ENCODE results near the gene CKAP4.

The CKAP4 gene

DNA sequence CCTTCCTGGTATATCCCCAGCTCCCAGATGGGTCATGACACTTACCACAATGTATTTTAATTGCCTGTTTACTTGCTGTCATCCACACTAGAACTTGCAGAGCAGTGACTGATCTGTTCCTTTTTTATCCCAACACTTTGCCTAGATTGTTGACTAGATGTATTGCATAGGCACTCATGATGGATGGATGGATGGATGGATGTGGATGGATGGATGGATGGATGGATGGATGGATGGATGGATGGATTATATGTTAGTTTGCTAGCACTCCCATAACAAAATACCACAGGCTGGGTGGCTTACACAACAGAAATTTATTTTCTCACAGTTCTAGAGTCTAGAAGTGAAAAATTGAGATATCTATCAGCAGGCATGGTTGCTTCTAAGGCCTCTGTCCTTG, 8.7 kb upstream of the CKAP4 start:
- TF ChIP-seq GATA2 (IDR thresholded peaks at IDR 0.05; ENCODE audit: low read depth, low read length) (no peak), GATA3 (IDR thresholded peaks at IDR 0.05; ENCODE audit: low read depth, low read length) (no peak)

DNA sequence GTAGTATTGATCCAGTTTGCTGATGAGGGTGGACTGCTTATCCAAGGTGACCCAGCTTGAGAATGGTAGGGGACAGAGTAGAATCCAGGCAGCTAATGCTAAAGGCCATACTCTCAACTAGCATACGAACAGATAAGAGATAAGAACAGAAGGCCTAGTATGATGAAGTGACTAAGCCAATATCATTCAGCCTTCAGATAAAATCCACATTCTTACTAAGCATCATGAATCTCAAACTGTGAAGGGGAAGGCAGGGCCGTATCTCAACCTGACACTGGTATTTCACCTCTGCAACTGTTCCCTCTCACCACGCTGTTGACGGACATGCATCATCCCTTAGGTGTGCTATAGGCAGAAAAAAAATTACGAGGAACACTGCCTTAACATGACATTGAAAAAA, 8.1 kb upstream of the CKAP4 start:
- TF ChIP-seq GATA3 (IDR thresholded peaks at IDR 0.05; ENCODE audit: low read depth, low read length), result no peak

DNA sequence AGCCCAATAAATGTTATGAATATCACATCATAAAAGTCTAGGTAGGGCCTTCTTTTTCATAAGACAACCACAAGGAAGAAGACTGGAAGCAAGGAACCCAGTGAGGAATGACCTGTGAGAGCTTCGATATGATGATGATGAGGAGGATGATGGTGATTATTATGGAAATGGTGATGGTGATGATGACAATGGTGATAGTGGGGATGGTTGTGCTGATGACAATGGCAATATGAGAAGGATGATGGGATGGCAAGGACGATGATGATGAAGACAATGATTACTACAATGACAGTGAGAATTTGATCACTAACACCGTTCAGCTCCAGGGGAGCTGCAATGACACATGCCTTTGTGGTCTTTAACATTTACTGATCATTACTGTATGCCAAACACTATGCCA, 7.7 kb upstream of the CKAP4 start:
- TF ChIP-seq GATA3 (IDR thresholded peaks at IDR 0.05; ENCODE audit: low read depth, low read length) (no peak), GATA2 (IDR thresholded peaks at IDR 0.05; ENCODE audit: low read depth, low read length) (no peak)

DNA sequence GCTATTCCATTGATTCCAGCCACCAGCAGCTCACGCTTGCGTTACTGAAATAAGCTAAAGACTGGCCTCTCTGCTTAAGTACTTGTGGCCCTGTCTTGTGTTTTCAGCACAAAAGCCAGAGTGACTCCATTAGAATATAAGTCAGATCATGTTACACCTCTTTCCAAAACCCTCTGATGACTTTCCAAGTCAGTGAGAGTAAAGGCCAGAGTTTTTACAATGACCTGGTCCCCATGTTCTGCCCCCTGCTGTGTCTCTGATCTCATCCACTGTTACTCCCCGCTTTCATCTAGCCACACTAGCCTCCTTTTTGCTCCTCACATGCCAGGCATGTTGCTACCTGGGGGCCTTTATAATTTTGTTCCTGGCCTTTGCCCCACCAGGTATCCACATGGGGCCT, 6.9 kb upstream of the CKAP4 start:
- no peak for TF ChIP-seq GATA2 (IDR thresholded peaks at IDR 0.05; ENCODE audit: low read depth, low read length)
- TF ChIP-seq GATA3 (IDR thresholded peaks at IDR 0.05; ENCODE audit: low read depth, low read length), result no peak

DNA sequence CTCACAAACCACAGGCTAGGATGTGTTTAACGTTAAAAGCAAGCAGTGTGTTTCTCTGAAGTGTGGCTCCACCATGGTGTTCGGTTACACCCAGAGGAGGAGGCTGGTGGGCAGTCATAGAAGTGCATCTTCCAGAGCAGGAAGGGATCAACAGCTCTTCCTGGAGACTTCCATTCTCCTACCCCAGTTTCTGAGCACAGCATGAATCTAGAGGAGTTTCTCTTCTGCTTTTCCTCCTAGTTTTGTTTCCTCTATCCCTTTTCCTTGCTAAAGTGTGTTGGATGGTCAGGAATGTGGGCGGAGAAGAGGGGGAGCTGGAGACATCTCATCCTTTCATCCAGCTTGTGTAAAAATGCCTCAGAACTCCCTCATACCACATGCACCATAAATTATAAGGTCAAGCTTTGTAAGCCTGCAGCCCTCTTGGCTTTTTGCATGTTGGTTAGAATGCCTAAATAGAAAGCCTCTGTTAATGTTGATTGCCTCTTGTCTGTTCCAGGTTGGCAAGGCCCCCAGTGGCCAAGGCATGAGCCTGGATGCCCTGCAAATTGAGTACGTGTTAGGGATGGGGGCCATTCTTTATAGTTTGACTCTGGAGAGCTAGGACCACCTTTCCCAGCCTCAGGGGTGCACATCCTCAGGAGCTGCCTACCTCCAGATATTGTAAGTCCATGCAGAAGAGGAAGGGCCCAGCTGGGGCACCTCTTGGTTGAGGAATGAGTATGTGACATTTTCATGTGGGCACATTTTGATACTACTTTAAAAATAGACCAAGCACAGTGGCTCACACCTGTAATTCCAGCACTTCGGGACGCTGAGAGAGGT, 4.0 kb upstream of the CKAP4 start:
- no peak for TF ChIP-seq GATA2 (IDR thresholded peaks at IDR 0.05; ENCODE audit: low read depth, low read length)
- TF ChIP-seq GATA3 (IDR thresholded peaks at IDR 0.05; ENCODE audit: low read depth, low read length), result no peak

DNA sequence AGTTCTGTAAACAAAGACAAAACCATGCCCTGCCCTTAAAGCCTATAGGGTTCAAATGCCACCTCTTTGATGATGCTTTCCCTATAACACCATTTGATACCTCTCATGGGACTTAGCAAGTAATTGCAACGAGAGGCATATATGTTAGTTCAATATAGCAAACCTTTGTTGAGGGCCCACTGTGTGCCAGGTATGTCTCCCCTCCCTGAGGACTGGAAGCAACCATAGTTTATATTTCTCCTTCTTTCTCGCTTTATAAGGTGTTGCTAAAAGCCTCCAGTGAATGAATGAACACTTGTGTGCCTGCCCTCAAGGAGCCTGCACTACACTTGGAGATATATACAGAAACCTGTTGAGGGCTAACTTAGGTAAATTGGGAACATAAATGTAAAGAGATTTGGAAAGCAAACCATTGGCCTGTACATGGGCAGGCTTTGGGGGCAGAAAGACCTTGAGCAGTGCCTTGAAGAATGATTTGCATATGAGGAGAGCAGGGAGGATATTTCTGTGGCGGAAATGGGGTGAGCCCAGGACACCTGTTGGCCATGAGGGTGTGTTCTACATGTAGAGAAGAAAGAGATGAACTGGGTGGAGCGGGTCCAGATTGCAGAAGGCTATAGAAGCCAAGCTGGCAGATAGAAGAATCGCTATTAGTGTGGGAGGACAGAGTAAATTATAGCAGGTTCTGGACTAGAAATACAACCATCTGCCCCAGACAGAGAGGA, 1.8 kb upstream of the CKAP4 start:
- TF ChIP-seq GATA2 (IDR thresholded peaks at IDR 0.05; ENCODE audit: low read depth, low read length), result no peak

DNA sequence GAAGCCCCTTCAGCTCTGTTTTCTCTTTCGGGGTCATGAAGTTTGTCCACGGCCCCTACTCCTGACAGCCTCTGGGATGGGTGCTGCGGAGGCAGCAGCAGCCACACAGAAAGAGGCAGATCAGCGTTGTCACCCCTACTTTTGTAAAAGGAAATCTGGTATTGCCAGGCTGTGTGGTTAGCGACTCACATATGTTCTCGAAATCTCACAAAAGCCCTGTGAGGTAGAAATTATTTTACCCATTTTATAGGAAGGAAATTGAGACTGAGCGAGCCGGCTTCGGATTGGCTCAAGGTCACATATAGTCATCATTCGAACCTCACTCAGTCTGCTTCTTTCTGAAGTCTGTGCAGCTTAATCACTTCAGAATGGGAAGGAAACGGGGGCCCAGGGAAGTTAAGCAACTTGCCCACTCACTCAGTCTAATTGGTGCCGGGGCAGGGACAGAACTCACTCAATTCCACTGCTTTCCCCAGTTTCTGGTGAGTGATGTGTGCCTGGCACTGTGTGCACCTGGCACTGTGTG, 1.1 kb upstream of the CKAP4 start:
- TF ChIP-seq GATA2 (IDR thresholded peaks at IDR 0.05; ENCODE audit: low read depth, low read length) (no peak), GATA3 (IDR thresholded peaks at IDR 0.05; ENCODE audit: low read depth, low read length) (no peak)

DNA sequence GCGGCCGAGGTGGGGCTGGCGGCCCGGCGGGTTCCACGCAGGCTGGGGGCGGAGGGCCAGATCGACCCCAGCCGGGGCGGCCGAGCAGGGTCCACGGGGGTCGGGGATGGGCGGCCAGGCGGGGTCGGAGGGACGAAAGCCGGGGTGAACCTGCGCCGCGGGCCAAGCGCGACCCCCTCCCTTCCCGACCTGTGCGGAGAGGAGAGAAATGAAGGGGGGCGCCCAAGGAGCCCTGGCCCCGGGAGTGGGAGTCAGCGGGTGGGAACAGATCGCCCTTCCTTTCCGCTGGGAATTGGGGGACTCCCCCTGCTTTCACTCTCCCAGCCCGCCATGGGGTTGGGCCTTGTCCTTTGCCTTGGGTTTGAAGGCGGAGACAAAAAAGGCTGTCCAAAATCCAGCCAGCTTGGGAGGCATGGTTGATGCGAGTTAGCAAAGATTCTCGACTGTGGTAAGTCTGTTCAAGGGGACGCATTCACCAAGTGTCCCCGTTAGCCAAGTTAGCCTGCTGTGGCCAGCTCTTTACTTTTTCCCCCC, 559 bp upstream of the CKAP4 start:
- no peak for TF ChIP-seq GATA3 (IDR thresholded peaks at IDR 0.05; ENCODE audit: low read depth, low read length)
- TF ChIP-seq GATA2 (IDR thresholded peaks at IDR 0.05; ENCODE audit: low read depth, low read length), result no peak

DNA sequence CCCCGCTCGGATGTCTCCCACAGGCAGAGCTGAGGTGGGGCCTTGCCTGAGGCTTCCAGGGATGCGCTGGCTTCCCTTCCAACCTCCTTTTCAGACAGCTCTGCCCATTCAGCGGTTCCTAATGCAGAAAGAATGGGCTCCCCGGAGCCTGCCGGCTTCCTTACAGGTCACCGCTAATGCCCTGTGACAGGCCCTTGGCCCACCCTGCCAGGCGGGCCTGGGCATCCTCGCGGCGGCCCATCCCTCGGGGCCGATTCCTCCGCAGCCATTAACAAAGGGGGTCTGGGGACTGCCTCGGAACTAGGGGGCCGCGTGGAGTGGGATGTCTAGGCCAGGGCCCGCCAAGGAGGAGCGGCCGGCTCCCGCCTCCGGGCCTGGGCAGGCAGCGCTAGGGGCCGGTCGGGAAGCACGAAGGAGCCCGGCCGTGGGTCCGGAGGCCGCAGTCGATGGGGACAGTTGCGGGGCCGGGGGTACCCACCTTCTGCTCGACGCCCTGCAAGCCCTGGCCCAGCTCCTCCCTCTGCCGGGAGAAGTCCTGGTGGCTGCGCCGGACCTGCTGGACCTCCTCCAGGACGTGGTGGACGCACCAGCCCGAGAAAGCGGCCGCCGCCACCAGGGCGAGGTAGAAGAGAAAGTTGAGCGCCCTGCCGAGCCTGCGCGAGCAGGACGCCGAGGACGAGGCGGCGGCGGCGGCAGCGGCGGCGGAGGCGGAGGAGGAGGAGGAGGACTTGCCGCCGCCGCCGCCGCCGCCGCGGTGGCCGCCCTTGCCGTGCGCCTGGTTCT, 738 bp downstream of the CKAP4 start:
- TF ChIP-seq GATA3 (IDR thresholded peaks at IDR 0.05; ENCODE audit: low read depth, low read length), result no peak
- no peak for TF ChIP-seq GATA2 (IDR thresholded peaks at IDR 0.05; ENCODE audit: low read depth, low read length)

DNA sequence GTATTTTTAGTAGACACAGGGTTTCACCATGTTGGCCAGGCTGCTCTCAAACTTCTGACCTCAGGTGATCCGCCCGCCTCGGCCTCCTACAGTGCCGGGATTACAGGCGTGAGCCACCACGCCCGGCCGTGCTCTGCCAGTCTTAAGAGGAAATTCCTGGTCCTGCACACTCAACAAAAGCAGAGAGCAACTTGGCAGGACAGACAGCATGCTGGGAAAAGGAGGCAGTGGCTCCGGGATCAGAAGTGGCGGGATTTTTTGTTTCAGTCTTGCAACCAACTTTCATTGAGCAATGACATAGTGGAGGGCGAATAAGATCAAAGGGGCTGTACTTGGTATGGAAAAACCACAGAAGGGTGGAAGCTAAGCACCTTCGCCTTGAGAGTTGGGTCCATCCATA, 2.1 kb downstream of the CKAP4 start:
- TF ChIP-seq GATA2 (IDR thresholded peaks at IDR 0.05; ENCODE audit: low read depth, low read length) (no peak), GATA3 (IDR thresholded peaks at IDR 0.05; ENCODE audit: low read depth, low read length) (no peak)

DNA sequence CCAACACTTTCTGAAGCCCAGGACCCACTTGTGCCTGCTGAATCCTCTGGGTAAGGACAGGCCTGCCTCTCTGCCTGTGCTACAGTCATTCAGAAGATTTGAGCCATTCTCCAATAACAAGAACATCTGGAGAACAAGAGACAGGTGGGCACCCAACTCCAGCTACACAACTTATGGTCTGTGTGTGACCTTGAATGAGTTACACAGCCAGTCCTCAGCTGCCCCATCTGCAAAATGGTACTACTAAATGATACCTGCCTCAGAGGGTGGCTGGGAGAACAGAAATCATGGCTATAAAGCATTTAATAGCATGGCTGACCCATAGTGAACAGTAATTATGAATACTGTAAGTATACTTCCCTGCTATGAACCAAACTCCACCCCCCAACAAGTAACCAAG, 4.2 kb downstream of the CKAP4 start:
- TF ChIP-seq GATA2 (IDR thresholded peaks at IDR 0.05; ENCODE audit: low read depth, low read length) (no peak), GATA3 (IDR thresholded peaks at IDR 0.05; ENCODE audit: low read depth, low read length) (no peak)

DNA sequence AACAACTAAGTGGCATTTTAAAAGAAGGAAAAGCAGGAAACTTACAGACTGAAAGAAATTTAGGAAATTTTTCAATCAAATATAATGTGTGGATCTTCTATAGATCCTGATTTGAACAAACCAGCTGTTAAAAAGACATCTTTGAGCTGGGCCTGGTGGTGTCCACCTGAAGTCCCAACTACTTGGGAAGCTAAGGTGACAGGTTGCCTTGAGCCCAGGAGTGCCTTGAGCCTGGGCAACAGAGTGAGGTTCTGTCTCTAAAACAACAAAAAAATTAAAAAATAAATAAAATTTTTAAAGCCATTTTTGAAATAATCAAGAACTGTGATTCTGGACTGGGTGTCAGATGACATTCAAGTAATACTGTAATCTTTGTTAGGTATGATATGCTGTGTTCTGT, 7.0 kb downstream of the CKAP4 start:
- TF ChIP-seq GATA2 (IDR thresholded peaks at IDR 0.05; ENCODE audit: low read depth, low read length) (no peak), GATA3 (IDR thresholded peaks at IDR 0.05; ENCODE audit: low read depth, low read length) (no peak)

DNA sequence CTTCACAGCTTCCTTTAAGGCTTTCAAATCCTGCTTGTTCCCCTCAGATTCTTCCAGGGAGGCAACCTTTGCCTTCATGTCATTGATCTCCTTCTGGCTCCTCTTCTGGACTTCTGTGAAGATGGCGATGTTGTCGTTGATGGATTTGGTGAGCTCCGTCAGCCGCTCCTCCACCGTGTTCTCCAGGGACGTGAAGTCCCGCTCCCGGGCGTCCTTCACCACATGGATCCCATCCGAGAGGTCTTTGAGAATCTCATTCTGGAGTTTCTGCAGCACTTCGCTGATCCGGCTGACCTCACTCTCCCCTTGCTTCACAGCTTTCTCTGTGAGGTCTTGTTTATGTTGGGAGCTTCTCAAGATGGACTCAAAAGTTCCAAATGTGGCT, 7.9 kb downstream of the CKAP4 start:
- TF ChIP-seq GATA2 (IDR thresholded peaks at IDR 0.05; ENCODE audit: low read depth, low read length) (no peak), GATA3 (IDR thresholded peaks at IDR 0.05; ENCODE audit: low read depth, low read length) (no peak)

Measured in SH-SY5Y (cell line).